GM19324 (cell line): ENCODE results near the gene PHACTR2.
"Not testable (repeated sequence)": the region's sequence is repeated elsewhere in the genome, so short reads cannot be mapped to it uniquely, and the experiment has no call there.

Source experiments
- ATAC-seq: cut with Tn5 transposase; IDR thresholded peaks from one replicate; pipeline ENCODE4 v1.9.1; 2021; ENCODE audit warnings: mild to moderate bottlenecking, moderate library complexity; ENCODE audit not compliant: unreplicated experiment, low FRiP score

Gene PHACTR2

DNA sequence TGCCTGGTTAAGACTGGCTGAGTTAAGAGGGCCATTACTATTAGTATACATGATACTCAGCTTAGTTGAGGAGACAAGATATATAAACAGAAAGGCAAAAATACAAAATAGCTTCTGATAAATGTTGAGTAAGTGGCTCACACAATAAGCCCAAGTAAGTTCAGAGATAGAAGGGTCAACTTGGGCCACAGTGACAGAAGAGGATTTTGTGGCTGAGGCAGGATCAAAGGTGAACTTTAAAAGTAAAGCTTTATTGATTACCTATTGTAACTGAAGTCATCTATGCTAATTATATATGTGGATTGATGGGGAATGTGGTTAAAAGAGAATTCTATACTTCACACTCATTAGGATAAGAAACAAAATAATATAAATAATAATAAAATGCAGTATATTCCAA is 80.8 kb downstream of the PHACTR2 start:
- ATAC-seq, result no peak

- no peak for ATAC-seq
These were observed 81.9 kb downstream of the PHACTR2 start for GRCh38 chr6:143759666-143760065.

DNA sequence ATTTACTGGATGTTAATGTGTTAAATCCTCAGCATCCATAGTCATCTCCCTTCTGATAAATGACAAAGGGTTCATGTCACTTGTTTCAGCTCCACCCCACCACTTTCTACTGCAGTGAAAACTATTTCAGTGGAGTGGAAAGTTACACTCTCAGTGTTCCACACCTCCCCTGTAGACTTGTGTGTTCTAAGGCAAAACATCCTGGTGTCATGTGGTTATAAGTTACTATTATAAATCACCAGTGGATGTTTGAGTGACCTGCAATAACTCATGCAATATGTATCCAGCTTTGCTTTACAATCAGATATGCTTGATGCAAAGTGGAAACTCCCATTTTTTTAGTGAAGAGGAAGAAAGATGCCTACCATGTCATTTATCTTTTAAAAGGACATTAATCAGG is 83.3 kb downstream of the PHACTR2 start:
- ATAC-seq, result no peak

DNA sequence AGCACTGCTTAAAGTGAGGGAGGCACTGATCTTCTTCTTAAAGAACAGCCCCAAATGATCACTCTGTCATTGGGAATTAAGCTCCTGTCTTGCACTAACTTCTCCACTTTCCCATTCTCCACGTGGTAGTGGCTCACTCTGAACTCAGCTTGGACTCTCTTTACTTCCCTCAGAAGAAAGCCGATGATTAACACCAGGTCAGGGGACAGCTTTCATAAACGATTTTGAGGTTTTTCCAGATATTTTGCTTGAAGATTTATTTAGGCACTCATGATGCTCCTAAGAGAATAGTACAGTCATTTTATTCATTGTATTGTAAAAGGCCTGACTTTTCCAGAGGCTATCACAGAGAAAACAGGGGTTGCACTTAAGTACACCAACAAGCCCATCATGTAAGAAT is 84.4 kb downstream of the PHACTR2 start:
- no peak for ATAC-seq

- ATAC-seq, result no peak
These were observed 87.8 kb downstream of the PHACTR2 start for GRCh38 chr6:143765422-143766184.

GRCh38 chr6:143766185-143766553 is 88.4 kb downstream of the PHACTR2 start:
- no peak for ATAC-seq

DNA sequence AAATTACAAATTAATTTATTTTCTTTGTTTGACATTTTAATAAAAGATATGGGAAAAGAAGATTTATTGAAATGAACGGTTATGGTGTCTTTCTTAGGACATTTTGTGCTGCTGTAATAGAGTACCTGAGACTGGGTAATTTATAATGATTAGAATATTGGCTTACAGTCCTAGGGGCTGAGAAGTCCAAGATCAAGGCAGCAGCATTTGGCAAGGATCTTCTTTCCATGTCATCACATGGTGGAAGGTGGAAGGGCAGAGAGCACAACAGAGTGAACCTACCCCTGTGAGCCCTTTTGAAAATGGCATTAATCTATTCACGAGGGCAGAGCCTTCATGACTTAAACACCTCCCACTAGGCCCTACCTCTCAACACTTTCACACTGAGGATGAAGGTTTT is 89.7 kb downstream of the PHACTR2 start:
- no peak for ATAC-seq

DNA sequence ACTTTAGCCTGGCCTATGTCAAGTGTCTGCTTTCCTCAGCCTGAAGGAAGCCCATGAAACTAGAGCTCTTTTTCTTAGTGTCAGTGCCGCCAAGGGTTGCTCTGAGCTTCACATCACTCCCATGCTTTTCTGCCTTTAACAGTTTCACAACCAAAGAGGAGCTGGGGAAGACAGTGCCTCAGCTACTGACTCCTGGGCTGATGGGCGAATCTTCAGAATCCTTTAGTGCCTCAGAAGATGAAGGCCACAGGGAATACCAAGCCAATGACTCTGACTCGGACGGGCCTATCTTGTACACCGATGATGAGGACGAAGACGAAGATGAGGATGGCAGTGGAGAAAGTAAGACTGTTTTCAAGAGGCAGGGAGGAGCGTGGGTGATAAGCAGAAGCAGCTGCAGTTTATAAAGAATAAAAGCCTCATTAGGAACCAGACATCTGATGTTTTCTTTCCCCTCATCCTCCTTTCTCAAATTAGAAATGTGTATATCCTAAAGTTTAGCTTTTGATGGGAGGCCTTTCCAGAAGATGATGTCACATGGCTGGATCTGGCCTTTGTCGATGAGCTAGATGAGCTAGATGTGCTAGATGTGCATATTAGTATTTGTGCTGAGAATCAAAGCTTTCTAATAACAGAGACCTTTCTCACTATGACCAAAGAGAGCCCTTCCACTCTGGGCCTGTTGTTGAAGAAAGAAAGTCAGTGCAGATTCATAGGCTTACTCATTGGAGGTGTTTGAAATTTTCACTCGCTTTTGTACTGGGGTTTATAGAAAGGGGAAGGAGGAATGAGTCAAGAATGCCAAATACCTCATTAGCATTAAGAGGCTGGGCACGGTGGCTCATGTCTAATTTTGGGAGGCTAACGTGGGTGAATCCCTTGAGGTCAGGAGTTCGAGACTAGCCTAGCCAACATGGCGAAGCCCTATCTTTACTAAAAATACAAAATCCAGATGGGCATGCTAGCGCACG is 94.6 kb downstream of the PHACTR2 start:
- ATAC-seq, result no peak

DNA sequence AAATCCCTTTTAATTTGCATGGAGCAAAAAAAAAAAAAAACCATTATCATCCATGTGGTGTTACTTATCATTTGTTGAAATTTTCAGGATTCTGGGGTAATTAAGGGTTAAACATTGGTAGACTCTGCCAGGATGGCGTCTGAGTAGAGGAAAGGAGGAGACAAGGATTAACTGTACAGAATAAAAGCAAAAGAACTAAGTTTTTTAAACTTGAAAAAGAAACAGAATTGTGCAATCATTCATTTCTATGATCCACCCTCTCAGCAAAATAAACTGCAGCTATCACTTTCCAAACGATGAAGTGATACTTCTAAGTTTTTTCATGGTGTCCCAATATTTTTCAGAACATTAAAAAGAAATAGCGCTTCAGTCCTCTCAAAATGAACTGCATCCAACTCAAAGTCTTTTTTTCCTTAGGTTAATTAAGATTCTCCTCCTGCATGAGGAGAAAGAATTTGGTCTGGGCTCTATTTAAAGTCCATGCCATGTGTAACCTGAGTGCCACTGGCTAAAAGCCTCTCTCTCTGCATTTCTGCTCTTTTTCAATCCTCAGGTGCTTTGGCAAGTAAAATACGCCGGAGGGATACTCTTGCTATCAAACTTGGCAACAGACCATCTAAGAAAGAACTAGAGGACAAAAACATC is 95.9 kb downstream of the PHACTR2 start:
- no peak for ATAC-seq

DNA sequence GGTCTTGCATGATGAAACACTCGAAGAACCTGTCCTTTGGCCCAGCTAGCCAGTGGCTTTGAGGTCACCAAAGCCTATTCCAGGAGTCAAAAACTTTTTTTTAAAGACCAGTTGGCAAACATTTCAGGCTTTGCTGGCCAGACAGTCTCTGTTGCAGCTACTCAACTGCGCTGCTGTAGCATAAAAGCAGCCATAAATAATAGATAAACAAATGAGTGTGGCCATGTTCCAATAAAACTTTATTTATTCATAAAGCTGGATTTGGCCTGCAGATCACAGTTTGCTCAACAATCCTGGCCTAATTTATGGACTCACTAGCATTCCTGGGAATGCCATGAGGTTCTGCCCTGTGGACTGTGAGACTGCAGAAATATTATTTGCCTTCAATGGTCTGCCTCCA is 96.6 kb downstream of the PHACTR2 start:
- ATAC-seq, result no peak

- no peak for ATAC-seq
These were observed 97.6 kb downstream of the PHACTR2 start for GRCh38 chr6:143775336-143775735.

DNA sequence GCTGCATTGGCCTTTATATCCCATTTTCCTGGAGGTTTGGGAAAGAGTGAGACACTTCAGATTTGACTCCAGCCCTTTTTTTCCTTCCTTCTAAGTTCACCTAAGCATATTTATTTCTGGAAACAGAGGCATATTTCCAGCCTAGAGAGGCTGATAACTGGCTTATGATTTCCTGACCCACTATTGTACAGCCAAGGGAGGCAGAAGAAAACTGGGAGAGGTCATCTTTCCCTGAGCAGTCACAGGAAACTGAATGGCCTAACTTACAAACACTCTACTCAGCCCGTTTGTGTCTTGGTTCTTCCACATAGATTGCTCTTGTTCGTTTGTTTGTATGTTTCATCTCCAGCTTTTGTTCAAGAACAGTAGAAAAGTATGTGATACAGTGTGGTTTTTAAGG is 101.2 kb downstream of the PHACTR2 start:
- ATAC-seq, result no peak

DNA sequence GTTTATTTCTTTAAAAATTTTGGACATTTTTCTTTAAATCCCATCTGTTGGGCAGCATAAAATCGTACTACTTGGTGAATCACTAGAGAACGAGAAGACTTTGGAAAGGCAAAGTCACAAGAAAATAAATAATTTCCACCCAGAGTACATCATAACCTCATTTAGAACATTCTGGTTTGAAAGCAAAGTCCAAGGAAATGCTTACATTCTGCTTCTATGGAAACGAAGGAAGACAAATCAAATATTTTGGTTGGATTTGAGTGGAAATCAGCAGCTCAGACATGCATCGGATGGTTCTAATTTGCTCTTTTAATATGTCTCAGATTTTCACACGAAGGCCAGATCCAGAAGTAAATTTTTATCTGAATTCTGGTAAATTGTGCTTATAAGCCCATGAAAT is 104.7 kb downstream of the PHACTR2 start:
- ATAC-seq, result no peak

DNA sequence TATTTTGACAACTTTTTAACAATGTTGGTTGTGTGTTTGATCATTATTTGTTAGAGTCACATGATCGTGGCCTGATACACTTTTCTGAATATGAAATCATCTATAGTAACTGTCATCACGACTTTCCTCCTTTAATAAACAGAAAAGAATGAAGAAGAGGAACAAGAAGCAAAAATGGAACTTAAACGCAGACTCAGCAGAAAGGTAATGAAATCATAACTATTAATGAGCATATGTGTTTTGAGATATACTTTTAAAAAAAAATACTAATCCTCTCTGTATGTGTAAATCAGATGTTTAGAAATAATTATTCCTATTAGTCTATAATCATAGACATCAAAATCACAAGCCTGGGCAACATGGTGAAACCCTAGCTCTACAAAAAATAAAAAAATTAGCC is 105.3 kb downstream of the PHACTR2 start:
- ATAC-seq, result no peak

- no peak for ATAC-seq
These were observed 106.6 kb downstream of the PHACTR2 start for GRCh38 chr6:143784316-143784715.

DNA sequence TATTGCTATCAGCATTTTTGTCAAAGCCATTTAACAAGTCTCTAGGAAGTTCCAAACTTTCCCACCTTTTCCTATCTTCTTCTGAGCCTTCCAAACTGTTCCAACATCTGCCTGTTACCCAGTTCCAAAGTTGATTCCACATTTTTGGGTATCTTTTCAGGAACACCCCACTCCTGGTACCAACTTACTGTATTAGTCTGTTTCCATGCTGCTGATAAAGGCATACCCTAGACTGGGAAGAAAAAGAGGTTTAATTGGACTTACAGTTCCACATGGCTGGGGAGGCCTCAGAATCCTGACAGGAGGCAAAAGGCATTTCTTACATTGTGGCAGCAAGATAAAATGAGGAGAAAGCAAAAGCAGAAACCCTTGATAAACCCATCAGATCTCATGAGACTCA is 108.6 kb downstream of the PHACTR2 start:
- not testable (repeated sequence) for ATAC-seq

DNA sequence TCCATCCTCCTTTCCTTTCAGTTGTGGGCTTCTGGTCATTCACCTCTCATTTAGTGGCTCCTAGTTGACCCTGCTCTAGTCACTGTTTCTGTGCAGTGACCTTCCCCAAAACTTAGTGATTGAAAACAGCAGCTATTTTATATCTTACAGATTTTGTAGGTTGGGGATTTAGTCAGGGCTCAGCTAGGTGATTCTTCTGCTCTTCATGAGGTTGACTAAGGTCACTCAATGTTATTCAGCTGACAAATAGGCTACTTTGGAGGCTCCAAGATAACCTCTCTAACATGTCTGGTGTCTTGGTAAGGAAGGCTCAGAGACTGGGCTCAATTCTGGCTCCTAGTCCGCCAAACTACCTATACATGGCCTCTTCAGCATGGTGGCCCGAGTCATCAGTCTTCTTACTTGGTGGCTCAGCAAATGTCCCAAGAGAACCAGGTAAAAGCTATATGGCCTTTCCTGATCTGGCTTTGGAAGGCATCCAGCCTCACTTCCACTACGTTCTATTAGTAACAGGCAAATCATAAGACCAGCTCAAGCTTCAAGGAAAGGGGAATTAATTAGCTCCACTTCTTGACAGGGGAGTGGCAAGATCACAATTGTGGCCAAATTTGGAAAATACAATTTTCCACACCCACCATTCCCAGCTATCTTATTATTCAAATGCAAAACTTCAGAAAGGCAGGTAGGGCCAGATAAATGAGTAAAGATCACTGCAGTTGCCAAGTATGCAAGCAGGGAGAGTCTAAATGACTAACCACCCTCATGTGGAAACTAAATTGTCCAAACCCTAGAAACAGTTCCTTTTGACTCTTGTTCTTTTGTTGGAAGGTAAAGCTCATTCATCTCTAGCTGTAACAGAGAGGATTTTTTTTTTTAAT is 114.9 kb downstream of the PHACTR2 start:
- no peak for ATAC-seq

- ATAC-seq, result no peak
These were observed 115.5 kb downstream of the PHACTR2 start for GRCh38 chr6:143793280-143793619.

- ATAC-seq, result not testable (repeated sequence)
These were observed 118.8 kb downstream of the PHACTR2 start for GRCh38 chr6:143796551-143796950.

DNA sequence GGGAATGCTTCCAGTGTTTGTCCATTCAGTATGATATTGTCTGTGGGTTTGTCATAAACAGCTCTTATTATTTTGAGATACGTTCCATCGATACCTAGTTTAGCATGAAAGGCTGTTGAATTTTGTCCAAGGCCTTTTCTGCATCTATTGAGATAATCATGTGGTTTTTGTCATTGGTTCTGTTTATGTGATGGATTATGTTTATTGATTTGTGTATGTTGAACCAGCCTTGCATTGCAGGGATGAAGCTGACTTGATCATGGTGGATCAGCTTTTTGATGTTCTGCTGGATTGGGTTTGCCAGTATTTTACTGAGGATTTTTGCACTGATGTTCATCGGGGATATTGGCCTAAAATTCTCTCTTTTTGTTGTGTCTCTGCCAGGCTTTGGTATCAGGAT is 120.7 kb downstream of the PHACTR2 start:
- not testable (repeated sequence) for ATAC-seq
